HepG2 (cell line): ENCODE results near the gene ZFAND3. TPM values are rescaled to one million over a fixed set of nuclear protein-coding genes. Genes with fewer than 3 reads are reported as not detected.

Experiments
- ATAC-seq: fragments of 200-7000 bp; cut with Tn5 transposase; 3 replicates; pipeline ENCODE4 v1.9.1; 2020; ENCODE audit warnings: mild to moderate bottlenecking, moderate library complexity
- BruUV-seq: library from RNA; stranded (reverse); fragments of 400-500 nt; replicated peaks from 2 replicates; lab custom pipeline; 2021; lab: Mats Ljungman, UMichigan
- CTCF ChIA-PET: fragments of 300-600 bp; formaldehyde crosslinking; extraction: SDS; loops from one replicate; lab custom pipeline; 2021; ENCODE audit warnings: low total read pairs, inconsistent platforms, low intra/inter-chr PET ratio; lab: Yijun Ruan, JAX
- POLR2A ChIA-PET: fragments of 350-600 bp; sonication (Branson Sonifier 250); formaldehyde crosslinking; loops from one replicate; lab custom pipeline; 2020; ENCODE audit warnings: antibody characterized with exemption, inconsistent platforms; lab: Yijun Ruan, JAX
- DNase-seq: peaks from one replicate; pipeline ENCODE4 v3.0.0-alpha.2; 2015; ENCODE audit warnings: low spot score
- FAIRE-seq: peaks from 3 replicates; lab custom pipeline; 2011; peaks lifted over from hg19 to GRCh38; lab: Jason Lieb, UNC
- H2AFZ ChIP-seq: one replicate; pipeline ENCODE4 v1.6.1; 2011; ENCODE audit warnings: low read length, inconsistent platforms
- H3K27ac ChIP-seq: fragments of 300-600 bp; 3 replicates; pipeline ENCODE4 v1.8.0; 2011; ENCODE audit warnings: mixed run types, mild to moderate bottlenecking, mixed read lengths, low read length, inconsistent platforms; ENCODE audit not compliant: insufficient read depth; ENCODE audit errors: extremely low read length
- H3K27me3 ChIP-seq, 2 experiments: fragments of 200-600 bp in 1 of 2; 2 replicates in 1 of 2; 3 replicates in 1 of 2; pipeline versions ENCODE4 v1.6.0 to v1.8.0; 2011; ENCODE audit warnings: low read length in 2 of 2, mild to moderate bottlenecking in 2 of 2, moderate library complexity in 2 of 2, inconsistent platforms in 1 of 2; ENCODE audit not compliant: insufficient read depth in 2 of 2, control insufficient read depth in 1 of 2
- H3K36me3 ChIP-seq, 2 experiments: fragments of 200-600 bp in 1 of 2; replicated peaks in 1 of 2; 2 replicates in 1 of 2; 3 replicates in 1 of 2; pipeline versions ENCODE4 v1.5.1 to v1.8.0; 2011; ENCODE audit warnings: low read length in 2 of 2, inconsistent platforms in 1 of 2; ENCODE audit not compliant: insufficient read depth in 2 of 2, control insufficient read depth in 1 of 2
- H3K4me1 ChIP-seq: 2 replicates; pipeline ENCODE4 v1.5.1; 2012; ENCODE audit warnings: low read length, inconsistent platforms; ENCODE audit not compliant: insufficient read depth
- H3K4me2 ChIP-seq: 2 replicates; pipeline ENCODE4 v1.6.0; 2011; ENCODE audit warnings: low read depth, low read length, inconsistent platforms
- H3K4me3 ChIP-seq, 3 experiments: fragments of 200-600 bp in 1 of 3; sonication (generic), shearing (Covaris generic) in 1 of 3; replicated peaks in 1 of 3; 2 replicates each; pipeline ENCODE4 v1.5.1; 2011 to 2016; ENCODE audit warnings: low read length in 3 of 3, inconsistent platforms in 2 of 3, low read depth in 2 of 3, mild to moderate bottlenecking in 2 of 3, control low read depth in 1 of 3, mixed read lengths in 1 of 3; ENCODE audit not compliant: insufficient read depth in 1 of 3
- H3K79me2 ChIP-seq: one replicate; pipeline ENCODE4 v1.6.1; 2011; ENCODE audit warnings: low read length, inconsistent platforms; ENCODE audit not compliant: insufficient read depth
- H3K9ac ChIP-seq: 2 replicates; pipeline ENCODE4 v1.6.0; 2011; ENCODE audit warnings: mild to moderate bottlenecking, low read depth, low read length, inconsistent platforms; ENCODE audit not compliant: insufficient read depth
- H3K9me3 ChIP-seq: 2 replicates; pipeline ENCODE4 v1.5.1; 2012; ENCODE audit warnings: mild to moderate bottlenecking, low read length
- H4K20me1 ChIP-seq: 2 replicates; pipeline ENCODE4 v1.6.0; 2011; ENCODE audit warnings: inconsistent platforms, mild to moderate bottlenecking, low read length, moderate library complexity; ENCODE audit not compliant: insufficient read depth
- ASH2L ChIP-seq: fragments of 300-600, 200-600 bp; sonication (generic); IDR thresholded peaks from 2 replicates; pipeline ENCODE4 v1.7.0; 2017; ENCODE audit warnings: low read depth, mild to moderate bottlenecking, moderate library complexity, mixed read lengths, low read length; ENCODE audit not compliant: insufficient read length
- EHMT2 ChIP-seq: fragments of 200-600 bp; sonication (generic); IDR thresholded peaks from 2 replicates; pipeline ENCODE4 v1.7.0; 2017; ENCODE audit warnings: antibody characterized with exemption, low read depth, low read length, borderline replicate concordance
- ELF3 ChIP-seq: IDR thresholded peaks from 2 replicates; pipeline ENCODE4 v1.6.1; 2016; ENCODE audit warnings: missing genetic modification reagents, missing compliant biosample characterization
- EP300 ChIP-seq, 3 experiments: sonication (generic) in 1 of 3; formaldehyde crosslinking in 1 of 3; IDR thresholded peaks; 2 replicates each; pipeline versions ENCODE4 v1.5.1 to v1.6.1; 2011 to 2020; ENCODE audit warnings: low read depth in 2 of 3, low read length in 2 of 3, borderline replicate concordance in 1 of 3, improper control_type of control experiment in 1 of 3, mild to moderate bottlenecking in 1 of 3, missing genetic modification reagents in 1 of 3, moderate library complexity in 1 of 3
- FOSL2 ChIP-seq: sonication (generic); formaldehyde crosslinking; IDR thresholded peaks from 2 replicates; pipeline ENCODE4 v1.4.0; 2020; ENCODE audit warnings: missing genetic modification reagents
- FOXP1 ChIP-seq, 2 experiments: fragments of 450-650 bp in 1 of 2; IDR thresholded peaks; 2 replicates each; pipeline ENCODE4 v1.6.1; 2017 to 2018; ENCODE audit warnings: antibody characterized with exemption in 1 of 2
- FOXP4 ChIP-seq: sonication (generic); formaldehyde crosslinking; IDR thresholded peaks from 2 replicates; pipeline ENCODE4 v1.4.0; 2020; ENCODE audit warnings: missing genetic modification reagents
- GATAD2A ChIP-seq: IDR thresholded peaks from 2 replicates; pipeline ENCODE4 v1.6.1; 2016
- HNF4G ChIP-seq, 2 experiments: sonication (generic) in 1 of 2; formaldehyde crosslinking in 1 of 2; IDR thresholded peaks; 2 replicates each; pipeline versions ENCODE4 v1.4.0 to v1.6.1; 2011 to 2020; ENCODE audit warnings: borderline replicate concordance in 2 of 2, low read depth in 2 of 2, mild to moderate bottlenecking in 2 of 2, low read length in 1 of 2, missing genetic modification reagents in 1 of 2, moderate library complexity in 1 of 2
- HOXA3 ChIP-seq: sonication (generic); formaldehyde crosslinking; IDR thresholded peaks from 2 replicates; pipeline ENCODE4 v1.5.0; 2020; ENCODE audit warnings: missing genetic modification reagents
- ISL2 ChIP-seq: sonication (generic); formaldehyde crosslinking; IDR thresholded peaks from 2 replicates; pipeline ENCODE4 v1.5.0; 2020; ENCODE audit warnings: missing genetic modification reagents
- KAT8 ChIP-seq: IDR thresholded peaks from 2 replicates; pipeline ENCODE4 v1.6.1; 2016; ENCODE audit warnings: missing genetic modification reagents, missing compliant biosample characterization
- NFE2L1 ChIP-seq: sonication (generic); formaldehyde crosslinking; IDR thresholded peaks from 2 replicates; pipeline ENCODE4 v1.4.0; 2020; ENCODE audit warnings: missing genetic modification reagents, mild to moderate bottlenecking, borderline replicate concordance
- PITX1 ChIP-seq: sonication (generic); formaldehyde crosslinking; IDR thresholded peaks from 2 replicates; pipeline ENCODE4 v1.5.1; 2020; ENCODE audit warnings: mild to moderate bottlenecking, missing genetic modification reagents
- SMYD3 ChIP-seq: sonication (generic); formaldehyde crosslinking; IDR thresholded peaks from 2 replicates; pipeline ENCODE4 v1.8.1; 2023; ENCODE audit warnings: mild to moderate bottlenecking, missing genetic modification reagents
- SOX5 ChIP-seq: IDR thresholded peaks from 2 replicates; pipeline ENCODE4 v1.6.1; 2016; ENCODE audit warnings: borderline replicate concordance
- TFE3 ChIP-seq: IDR thresholded peaks from 2 replicates; pipeline ENCODE4 v1.6.1; 2016
- ZBTB20 ChIP-seq: sonication (generic); formaldehyde crosslinking; IDR thresholded peaks from 2 replicates; pipeline ENCODE4 v1.8.1; 2023; ENCODE audit warnings: missing genetic modification reagents, low read depth, mild to moderate bottlenecking, borderline replicate concordance
- ZNF530 ChIP-seq: sonication (generic); formaldehyde crosslinking; IDR thresholded peaks from 2 replicates; pipeline ENCODE4 v1.5.0; 2020; ENCODE audit warnings: low read depth, mild to moderate bottlenecking, missing genetic modification reagents
- ZNF782 ChIP-seq: sonication (generic); formaldehyde crosslinking; IDR thresholded peaks from 2 replicates; pipeline ENCODE4 v1.4.0; 2020; ENCODE audit warnings: missing genetic modification reagents, mild to moderate bottlenecking, borderline replicate concordance
- WGBS: methylation state at CpG from one replicate; pipeline ENCODE4 v1.1.6; 2017; ENCODE audit warnings: low lambda C conversion rate; 5-methylcytosine and 5-hydroxymethylcytosine counted together
- in situ Hi-C: cut with HindIII; loops from 2 replicates; pipeline ENCODE4 v1.10.0; 2017; ENCODE audit warnings: low pct_unique_long_range_greater_than_20kb; ENCODE audit not compliant: extremely low pct_ligation_motif_present
- intact Hi-C: fragments of 100-400 bp; cut with micrococcal nuclease; formaldehyde crosslinking; loops from one replicate; pipeline ENCODE4 v1.10.0; 2022; ENCODE audit not compliant: unreplicated experiment
- polyA plus RNA-seq, 8 experiments: library from polyadenylated mRNA; depleted of rRNA in 3 of 8; stranded (reverse) in 7 of 8; unstranded in 1 of 8; fragments of >200 nt; fragmentation: Illumina TruSeq in 4 of 8; extraction: Trizol in 4 of 8; gene quantifications; 2 replicates each; pipeline versions ENCODE4 v1.2.1 to v1.2.3, GENCODE V29; 2011 to 2016; ENCODE audit warnings: low read depth in 4 of 8, missing spikeins in 1 of 8, mixed read lengths in 1 of 8; ENCODE audit not compliant: insufficient read depth in 1 of 8
- total RNA-seq, 5 experiments: library from RNA; depleted of rRNA; stranded (reverse); fragments of >200 nt; fragmentation: Illumina TruSeq; extraction: Trizol; gene quantifications; 2 replicates each; pipeline ENCODE4 v1.2.3, GENCODE V29; 2016; ENCODE audit warnings: low read depth in 1 of 5

ZFAND3 gene
- total and polyA plus RNA-seq, 2 of the 13 experiments (the other 11 are each of a cell fraction or from before 2014, with no cell fraction given), result 16.4 to 17.1 TPM

DNA sequence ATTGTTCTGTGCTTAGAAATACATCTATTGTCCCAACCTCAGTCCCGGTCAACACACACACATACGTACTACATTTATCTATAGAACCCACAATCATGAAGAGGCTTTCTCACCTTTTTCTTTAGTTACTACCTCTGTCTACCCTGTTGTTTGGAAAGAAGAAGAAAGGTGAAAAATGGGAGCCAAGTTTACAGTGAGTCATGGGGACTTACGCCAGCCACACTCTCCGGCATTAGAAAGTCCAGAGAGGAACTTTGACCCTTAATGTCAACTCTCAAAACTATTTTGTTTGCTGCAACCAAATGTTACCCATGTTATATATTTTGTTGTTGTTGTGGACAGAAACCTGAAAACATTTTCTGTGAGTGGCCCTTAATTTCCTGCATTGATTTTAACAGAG, 259.1 kb downstream of the ZFAND3 start:
- H3K9me3 ChIP-seq, result no peaks in the 10 kb centered on the region
- ATAC-seq (peak; percentile 88), FAIRE-seq (no peak), DNase-seq (peak; percentile 56)
- H3K79me2 ChIP-seq, result no peaks in the 10 kb centered on the region
- no peaks in the 10 kb centered on the region for H3K27me3 ChIP-seq
- peaks cover 25% of the 10 kb centered on the region for H3K4me1 ChIP-seq
- CTCF ChIA-PET, result no interaction called here
- H4K20me1 ChIP-seq, result no peaks in the 10 kb centered on the region
- POLR2A ChIA-PET, result no interaction called here
- no peak overlapping the region for H3K4me3 ChIP-seq
- BruUV-seq, result no TSS peak
- H3K36me3 ChIP-seq, result peaks cover 0 to 3% of the 10 kb centered on the region in 2 experiments; a peak in 3 of 5 replicates
- H3K27ac ChIP-seq, result peak overlapping the region; percentile 22
- H3K9ac ChIP-seq, result no peak overlapping the region
- H3K4me2 ChIP-seq, result 0 out of 2 replicates have a peak overlapping the region, but pooled peaks have one; percentile 1
- in situ Hi-C loops (no loop called here), intact Hi-C loops (no loop called here)
- 47% methylated on average over 4 of the region's 4 CpGs for WGBS
- H2AFZ ChIP-seq, result no peak overlapping the region
- 0 out of 2 replicates have a peak, but pooled peaks have one; percentile 29 for TF ChIP-seq TFE3
- TF ChIP-seq EP300 (IDR thresholded peaks at IDR 0.05; ENCODE audit: low read depth in 2 of 2, low read length in 2 of 2), result peak in 1 of 2 experiments; percentile 53; a peak in 1 of 4 replicates
- TF ChIP-seq EP300 (CRISPR knock-in tag; IDR thresholded peaks at IDR 0.05; ENCODE audit: borderline replicate concordance), result no peak
- peak; percentile 96 for TF ChIP-seq FOSL2 (CRISPR knock-in tag)
- no peak; the same call in 1 of the 2 replicates for TF ChIP-seq HNF4G (IDR thresholded peaks at IDR 0.05; ENCODE audit: borderline replicate concordance, low read depth, low read length)
- peak; percentile 45; the same call in 1 of the 2 replicates for TF ChIP-seq HNF4G (CRISPR knock-in tag; IDR thresholded peaks at IDR 0.05; ENCODE audit: borderline replicate concordance, low read depth)
- TF ChIP-seq EHMT2, result 0 out of 2 replicates have a peak, but pooled peaks have one; percentile 33
- TF ChIP-seq ASH2L, result peak; percentile 61
- 0 out of 2 replicates have a peak, but pooled peaks have one; percentile 37 for TF ChIP-seq PITX1 (CRISPR knock-in tag)
- TF ChIP-seq SOX5 (CRISPR knock-in tag), result peak; percentile 21; the same call in 1 of the 2 replicates
- 0 out of 2 replicates have a peak, but pooled peaks have one; percentile 33 for TF ChIP-seq ISL2 (CRISPR knock-in tag)
- TF ChIP-seq FOXP1 (IDR thresholded peaks at IDR 0.05), result no peak
- peak; percentile 86 for TF ChIP-seq FOXP1 (CRISPR knock-in tag; IDR thresholded peaks at IDR 0.05)
- peak; percentile 64 for TF ChIP-seq ELF3 (CRISPR knock-in tag)
- TF ChIP-seq GATAD2A (CRISPR knock-in tag), result peak; percentile 76
- TF ChIP-seq NFE2L1 (CRISPR knock-in tag), result no peak
- TF ChIP-seq ZNF530 (CRISPR knock-in tag), result no peak
- TF ChIP-seq ZBTB20 (CRISPR knock-in tag), result peak; percentile 77; the same call in 1 of the 2 replicates
- TF ChIP-seq HOXA3 (CRISPR knock-in tag), result peak; percentile 53; the same call in 1 of the 2 replicates
- peak; percentile 73; the same call in 1 of the 2 replicates for TF ChIP-seq SMYD3 (CRISPR knock-in tag)
- TF ChIP-seq KAT8, result peak; percentile 26; the same call in 1 of the 2 replicates
- TF ChIP-seq ZNF782 (CRISPR knock-in tag), result no peak
- TF ChIP-seq FOXP4, result peak; percentile 68
